HT1080 (cell line): ENCODE measurements around the gene ARHGEF6. TPM values are rescaled to one million over a fixed set of nuclear protein-coding genes. Genes with fewer than 3 reads are reported as not detected.
"Not testable (repeated sequence)": the region's sequence is repeated elsewhere in the genome, so short reads cannot be mapped to it uniquely, and the experiment has no call there.

Experiments
- DNase-seq: peaks from one replicate; pipeline ENCODE4 v3.0.0-alpha.2; 2015; ENCODE audit warnings: low read depth
- total RNA-seq: library from RNA; depleted of rRNA; stranded (reverse); fragments of >200 nt; shearing (Covaris generic); gene quantifications from 2 replicates; pipeline ENCODE4 v1.2.3, GENCODE V29; 2014

ARHGEF6 gene
- total RNA-seq, 1 experiment from 2014 or later = 3.5 TPM

GRCh38 chrX:136784231-136784630 lies 3.5 kb upstream of the ARHGEF6 start:
- DNase-seq = no peak

GRCh38 chrX:136783159-136783558 lies 2.4 kb upstream of the ARHGEF6 start:
- DNase-seq = no peak

- DNase-seq = no peak
Observed at GRCh38 chrX:136781180-136781797, 557 bp upstream of the ARHGEF6 start.

GRCh38 chrX:136780241-136780640 lies 491 bp downstream of the ARHGEF6 start:
- no peak for DNase-seq

GRCh38 chrX:136779346-136779781 lies 1.4 kb downstream of the ARHGEF6 start:
- DNase-seq = no peak

- DNase-seq = no peak
Observed at GRCh38 chrX:136778916-136779315, 1.8 kb downstream of the ARHGEF6 start.

- no peak for DNase-seq
Observed at GRCh38 chrX:136778020-136778419, 2.7 kb downstream of the ARHGEF6 start.

GRCh38 chrX:136773648-136774047 lies 7.1 kb downstream of the ARHGEF6 start:
- no peak for DNase-seq

GRCh38 chrX:136771869-136772268 lies 8.9 kb downstream of the ARHGEF6 start:
- not testable (repeated sequence) for DNase-seq

- peak; percentile 94 for DNase-seq
Observed at GRCh38 chrX:136768469-136769084, 12.2 kb downstream of the ARHGEF6 start.

GRCh38 chrX:136767104-136767941 lies 13.4 kb downstream of the ARHGEF6 start:
- DNase-seq = peak; percentile 51

GRCh38 chrX:136766785-136767103 lies 14.0 kb downstream of the ARHGEF6 start:
- no peak for DNase-seq

- DNase-seq = no peak
Observed at GRCh38 chrX:136765821-136766356, 14.8 kb downstream of the ARHGEF6 start.

GRCh38 chrX:136764206-136764605 lies 16.5 kb downstream of the ARHGEF6 start:
- DNase-seq = no peak

GRCh38 chrX:136762820-136763452 lies 17.8 kb downstream of the ARHGEF6 start:
- no peak for DNase-seq

- no peak for DNase-seq
Observed at GRCh38 chrX:136761421-136761820, 19.3 kb downstream of the ARHGEF6 start.

GRCh38 chrX:136759968-136760367 lies 20.8 kb downstream of the ARHGEF6 start:
- DNase-seq = no peak

- no peak for DNase-seq
Observed at GRCh38 chrX:136755411-136755810, 25.3 kb downstream of the ARHGEF6 start.

- DNase-seq = no peak
Observed at GRCh38 chrX:136754651-136755050, 26.1 kb downstream of the ARHGEF6 start.

- peak; percentile 17 for DNase-seq
Observed at GRCh38 chrX:136752796-136753195, 27.9 kb downstream of the ARHGEF6 start.

GRCh38 chrX:136752346-136752745 lies 28.4 kb downstream of the ARHGEF6 start:
- no peak for DNase-seq

- DNase-seq = peak; percentile 53
Observed at GRCh38 chrX:136750364-136750763, 30.4 kb downstream of the ARHGEF6 start.
